HS-5 (cell line): ENCODE data around the gene ADAMTS5.

Source experiments
- DNase-seq: peaks from one replicate; pipeline ENCODE4 v3.0.0-alpha.2; 2012; ENCODE audit warnings: low read depth

Gene ADAMTS5

GRCh38 chr21:26887251-26887650, 79.6 kb downstream of the ADAMTS5 start:
- no peak for DNase-seq

GRCh38 chr21:26884436-26884835, 82.5 kb downstream of the ADAMTS5 start:
- DNase-seq = no peak

- no peak for DNase-seq
Measured at GRCh38 chr21:26883768-26884167, 83.1 kb downstream of the ADAMTS5 start.

GRCh38 chr21:26881504-26882228, 85.2 kb downstream of the ADAMTS5 start:
- peak; percentile 3 for DNase-seq

- no peak for DNase-seq
Measured at GRCh38 chr21:26877018-26877417, 89.9 kb downstream of the ADAMTS5 start.

GRCh38 chr21:26874347-26874746, 92.5 kb downstream of the ADAMTS5 start:
- no peak for DNase-seq
